NCI-H69 (cell line): ENCODE data around the gene PIEZO2.
"Not testable (repeated sequence)": the region's sequence is repeated elsewhere in the genome, so short reads cannot be mapped to it uniquely, and the experiment has no call there.

ENCODE experiments used
- DNase-seq: peaks from one replicate; lab custom pipeline; 2025; lab: John Stamatoyannopoulos, UW

PIEZO2 gene

DNA sequence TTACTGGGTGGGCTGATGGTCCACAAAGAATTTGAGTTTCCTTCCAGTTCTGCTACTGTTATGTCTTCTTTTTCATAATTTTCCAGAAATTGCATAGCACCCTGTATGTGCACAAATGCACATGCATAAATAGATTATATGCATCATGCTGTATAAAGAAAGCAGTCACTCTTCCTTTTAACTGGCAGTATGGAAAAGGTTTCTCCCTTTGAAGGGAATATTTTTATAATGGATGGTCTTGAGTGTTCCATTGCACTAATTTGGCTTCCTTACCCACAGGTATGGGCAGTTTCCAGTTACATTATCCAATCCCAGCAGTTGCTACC, 469.1 kb downstream of the PIEZO2 start:
- DNase-seq: no peak

DNA sequence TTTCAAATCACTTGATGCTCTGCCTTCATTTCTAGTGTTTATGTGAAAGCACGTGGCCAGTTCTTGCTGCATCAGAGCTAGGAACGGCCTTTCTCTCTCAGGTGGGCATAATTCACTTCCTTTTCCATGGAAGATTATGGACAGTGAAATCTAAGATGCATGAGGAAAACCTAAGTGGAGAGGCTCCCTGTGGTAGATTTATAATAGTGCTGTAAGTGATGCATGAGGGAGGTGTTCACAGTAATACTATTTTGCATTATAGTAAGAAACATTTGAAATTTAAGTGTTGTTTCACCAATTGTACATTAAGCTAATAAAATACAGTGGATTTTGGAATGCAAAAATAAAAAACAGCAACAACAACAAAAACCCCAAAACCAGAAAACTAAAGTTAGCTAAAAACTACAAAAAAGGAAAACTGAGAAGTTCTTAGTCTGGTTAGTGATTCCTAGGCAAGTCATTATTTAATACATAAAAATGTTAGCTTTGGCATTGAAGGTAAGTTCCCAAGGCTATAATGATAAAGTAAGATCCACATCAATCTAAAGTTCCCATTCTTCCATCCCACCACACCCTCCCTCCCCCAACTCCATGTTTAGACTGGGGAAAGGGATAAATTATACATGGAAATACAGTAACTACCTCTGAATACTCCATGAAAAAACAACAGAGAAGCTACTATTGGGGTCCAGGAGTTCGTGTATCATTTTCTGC, 469.7 kb downstream of the PIEZO2 start:
- no peak for DNase-seq

DNA sequence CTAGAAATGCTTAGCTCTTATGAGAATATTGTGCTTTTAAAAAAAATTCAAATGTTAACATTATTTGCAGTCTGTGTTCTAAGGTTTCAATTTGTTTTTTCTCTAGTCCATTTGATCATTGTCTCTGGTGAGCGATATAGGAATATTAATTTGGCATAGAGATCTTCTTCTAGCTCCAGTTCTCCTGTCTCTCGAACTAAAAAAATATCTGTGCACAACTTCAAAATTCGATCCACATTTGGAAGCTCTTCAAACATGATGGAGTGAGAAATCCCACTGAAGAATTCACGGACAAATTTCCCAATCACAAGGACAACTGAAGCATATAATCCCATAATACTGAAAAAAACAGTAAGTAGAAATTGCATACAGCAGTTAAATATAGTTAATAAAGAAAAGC, 477.9 kb downstream of the PIEZO2 start:
- DNase-seq: no peak

DNA sequence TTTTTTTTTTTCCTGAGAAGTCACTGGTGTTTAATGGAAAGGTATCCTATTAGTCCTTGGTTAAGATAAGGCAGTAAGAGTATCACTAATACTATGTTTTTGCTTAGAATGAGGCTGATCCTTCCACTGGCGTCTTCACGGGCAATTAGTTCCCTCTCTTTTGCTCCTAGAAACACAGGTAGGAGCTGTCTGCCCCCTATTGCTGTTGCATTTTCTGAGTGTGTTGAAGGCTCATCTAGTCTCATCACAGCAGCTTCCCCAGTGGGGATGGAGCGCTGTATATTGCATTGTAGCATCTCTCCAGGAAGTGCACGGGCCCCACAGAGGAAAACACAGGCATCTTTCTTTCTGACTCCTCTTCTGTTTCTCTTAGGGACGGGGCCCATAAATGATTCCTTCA, 478.5 kb downstream of the PIEZO2 start:
- peak; percentile 19 for DNase-seq

DNA sequence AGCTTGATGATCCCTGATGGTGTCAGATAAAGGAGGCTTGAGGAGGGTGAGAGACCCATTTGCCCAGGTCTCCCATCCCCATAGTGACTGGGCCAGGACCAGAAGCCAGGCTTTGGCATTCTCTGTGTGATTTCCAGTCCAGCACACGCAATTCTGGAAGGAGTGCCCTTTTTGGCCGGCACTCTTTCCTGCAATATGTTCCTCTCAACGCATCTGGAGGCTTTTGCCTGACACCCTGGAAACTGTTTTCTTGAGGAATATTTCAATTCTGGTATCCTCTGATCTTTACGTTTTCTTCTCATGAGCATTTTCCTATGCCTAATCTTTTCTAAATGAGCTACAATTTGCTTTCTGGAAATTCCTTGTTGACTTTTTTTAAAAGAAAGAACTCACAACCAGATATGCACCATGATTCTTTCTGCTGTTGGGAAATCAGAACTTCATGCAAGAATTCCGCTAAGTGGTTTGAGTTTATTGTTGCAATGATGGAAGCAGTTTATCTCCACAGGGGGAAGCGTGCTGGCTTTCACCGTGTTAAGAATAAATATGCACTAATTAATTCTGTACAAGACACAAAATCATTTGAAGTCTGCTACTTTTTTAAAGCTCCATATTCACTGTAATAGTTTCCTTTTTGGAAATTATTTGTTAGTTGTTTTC, 479.8 kb downstream of the PIEZO2 start:
- no peak for DNase-seq

DNA sequence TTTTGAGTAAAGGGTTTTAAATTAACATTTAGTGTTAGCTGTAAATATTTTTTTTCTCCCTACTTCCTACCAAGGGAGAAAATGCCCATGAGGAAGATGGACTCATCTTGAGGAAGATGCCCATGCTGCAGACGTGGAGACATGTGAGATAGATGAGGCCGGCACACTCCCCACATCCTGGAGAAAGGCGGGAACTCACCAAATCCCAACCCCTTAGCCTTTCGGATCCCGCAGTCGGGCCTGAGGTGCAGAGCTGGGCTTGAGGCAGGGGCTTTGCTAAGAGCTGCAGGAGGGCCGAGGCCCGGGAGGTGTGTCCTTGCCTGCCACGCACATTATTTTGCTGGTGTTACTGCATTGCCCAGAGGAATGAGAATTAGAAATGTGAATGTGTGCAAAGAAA, 485.6 kb downstream of the PIEZO2 start:
- no peak for DNase-seq

DNA sequence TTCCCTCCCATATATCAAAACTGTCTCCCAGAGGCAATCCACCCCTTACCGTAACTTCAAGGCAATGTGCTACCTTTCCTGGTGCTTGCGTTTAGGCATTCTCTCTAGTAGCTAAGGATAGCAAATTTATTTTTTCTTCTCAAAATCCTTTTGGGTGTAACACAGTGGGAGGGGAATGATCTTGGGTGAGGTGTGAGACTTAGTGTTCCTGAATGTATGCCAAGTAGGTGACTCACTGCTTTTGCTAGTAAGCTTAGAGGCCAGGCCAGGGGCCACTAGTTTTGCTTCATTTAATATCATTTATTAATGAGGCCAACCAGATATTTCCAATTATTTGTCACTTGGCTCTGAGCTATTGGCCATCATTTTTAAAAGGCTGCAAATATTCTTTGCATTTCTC, 488.1 kb downstream of the PIEZO2 start:
- DNase-seq: peak; percentile 15

DNA sequence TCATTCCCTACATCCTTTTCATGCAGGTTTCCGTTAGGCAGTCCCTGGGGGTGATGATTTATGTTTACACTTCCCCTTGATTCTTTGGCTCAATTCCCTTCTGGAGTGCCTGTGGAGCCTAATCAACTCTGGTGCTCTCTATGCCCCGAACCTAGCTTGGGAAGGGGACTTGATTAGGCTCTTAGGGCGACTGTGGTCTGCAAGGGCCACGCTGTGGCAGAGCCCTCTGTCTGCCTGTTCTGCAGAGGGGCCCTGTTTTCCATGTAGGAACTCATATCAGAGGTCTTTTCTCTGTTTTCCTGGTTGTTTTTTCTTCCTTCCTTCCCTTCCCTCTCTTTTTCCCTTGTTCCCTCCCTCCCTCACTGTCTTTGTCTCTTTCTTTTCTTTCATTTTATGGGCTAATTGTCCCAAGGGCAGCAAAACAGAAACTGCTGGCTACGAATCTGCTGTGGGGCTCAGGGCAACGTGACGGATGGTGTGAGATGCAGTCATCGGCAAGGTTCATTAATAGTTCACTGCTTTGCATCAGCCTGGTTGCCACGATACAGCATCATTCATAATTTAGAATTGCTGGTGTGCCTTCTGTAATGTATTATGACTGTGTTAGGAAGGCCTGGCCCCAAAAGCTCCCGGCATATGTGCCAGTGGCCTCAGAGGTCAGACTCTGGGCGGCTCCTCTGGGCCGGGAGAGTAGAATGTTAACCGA, 489.0 kb downstream of the PIEZO2 start:
- DNase-seq: no peak

DNA sequence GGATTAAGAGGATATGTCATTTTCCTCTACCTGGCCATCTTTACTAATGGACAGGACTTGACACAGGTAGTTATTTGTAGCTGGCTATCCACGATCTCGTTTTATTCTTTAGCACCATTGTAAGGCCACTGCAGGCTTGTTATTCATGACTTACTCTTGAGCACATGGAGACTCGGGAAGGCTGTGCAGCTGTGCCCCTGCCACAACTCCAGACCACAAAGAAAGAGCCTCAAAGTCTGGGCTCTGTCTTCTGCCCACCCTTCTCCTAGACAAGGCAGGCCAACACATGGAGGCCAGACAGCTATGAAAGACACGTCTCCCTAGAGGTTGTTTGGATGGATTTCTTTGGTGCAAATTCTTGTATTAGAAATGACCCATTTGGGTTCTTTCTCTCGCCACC, 489.8 kb downstream of the PIEZO2 start:
- DNase-seq: no peak

DNA sequence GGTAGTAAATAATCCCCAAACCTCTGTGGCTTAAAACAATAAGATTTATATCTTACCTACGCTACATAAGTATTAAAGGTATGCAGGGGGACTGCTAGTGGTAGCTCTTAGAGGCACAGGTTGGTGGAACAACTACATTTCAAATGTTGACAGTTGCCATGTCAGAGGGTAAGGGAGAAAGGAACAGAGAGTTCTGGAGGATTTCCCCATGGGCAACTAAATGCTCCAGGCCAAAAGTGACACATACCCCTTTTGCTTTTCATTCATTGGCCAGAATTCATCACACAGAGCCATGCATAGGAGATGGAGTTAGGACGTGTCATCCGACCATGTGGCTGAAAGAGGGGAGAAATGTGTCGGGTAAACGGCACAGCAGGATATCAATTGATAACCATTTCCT, 490.4 kb downstream of the PIEZO2 start:
- peak; percentile 16 for DNase-seq

DNA sequence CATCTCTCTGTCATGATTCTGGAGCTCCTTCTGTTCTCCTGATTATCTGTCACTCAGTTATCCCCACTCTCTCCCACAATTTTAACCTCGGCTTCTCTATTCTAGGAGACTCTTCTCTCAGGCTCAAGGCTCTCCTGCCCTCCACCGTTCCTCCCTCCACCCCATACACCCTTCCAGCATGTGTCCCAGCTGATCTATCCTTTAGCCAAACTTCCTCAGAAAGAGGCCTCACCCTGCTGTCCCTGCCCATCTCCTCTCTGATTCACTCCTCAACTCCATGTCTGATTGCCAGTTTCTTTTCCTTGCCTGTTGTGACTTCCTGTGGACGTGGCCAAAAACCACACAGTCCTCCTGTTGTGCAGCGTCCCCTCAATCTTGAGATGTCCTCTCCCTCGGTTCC, 505.4 kb downstream of the PIEZO2 start:
- DNase-seq: not testable (repeated sequence)

DNA sequence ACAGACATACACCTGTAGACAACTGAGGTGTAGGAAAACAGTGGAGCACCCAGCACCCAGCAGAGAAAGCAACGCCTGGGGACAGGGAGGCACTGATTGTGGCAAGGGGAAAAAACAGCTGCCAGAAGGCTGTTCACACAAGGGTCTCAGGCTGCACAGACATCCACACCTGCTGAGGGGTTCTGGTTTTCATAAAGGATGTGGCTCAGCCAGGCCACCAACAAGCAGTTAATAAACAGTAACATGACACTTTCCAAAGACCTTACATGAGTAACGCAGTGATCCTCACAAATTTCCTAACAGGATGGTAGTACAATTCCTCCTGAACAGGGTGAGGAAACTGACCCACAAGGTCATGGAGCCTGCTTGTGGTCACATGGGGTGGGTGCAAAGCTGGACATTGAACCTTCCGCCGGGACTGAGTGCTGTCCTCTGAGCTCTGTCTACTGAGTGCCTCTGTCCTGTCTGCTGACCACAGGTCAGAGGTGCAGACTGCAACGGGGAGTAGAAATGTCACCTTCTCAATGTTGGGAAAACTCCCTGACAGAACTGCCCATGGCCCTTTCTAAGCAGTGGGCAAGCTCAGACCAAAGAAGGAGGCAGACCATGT, 506.3 kb downstream of the PIEZO2 start:
- DNase-seq: not testable (repeated sequence)

DNA sequence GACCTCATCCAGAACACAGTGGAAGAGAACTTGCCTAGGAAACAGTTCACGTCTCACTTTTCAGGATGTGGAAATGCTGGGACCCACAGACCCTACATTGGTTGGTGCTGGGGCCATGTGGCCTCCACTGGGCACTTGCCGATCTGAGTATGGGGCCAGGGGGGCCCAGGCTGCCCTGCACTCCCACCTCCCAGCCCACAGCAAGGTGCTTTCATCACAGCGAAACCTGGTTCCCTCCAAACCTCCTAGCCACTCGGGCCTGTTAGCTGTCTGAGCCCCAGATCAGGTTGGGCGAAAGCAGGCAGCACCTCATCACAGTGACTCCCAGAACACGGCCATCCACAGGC, 510.9 kb downstream of the PIEZO2 start:
- DNase-seq: not testable (repeated sequence)

DNA sequence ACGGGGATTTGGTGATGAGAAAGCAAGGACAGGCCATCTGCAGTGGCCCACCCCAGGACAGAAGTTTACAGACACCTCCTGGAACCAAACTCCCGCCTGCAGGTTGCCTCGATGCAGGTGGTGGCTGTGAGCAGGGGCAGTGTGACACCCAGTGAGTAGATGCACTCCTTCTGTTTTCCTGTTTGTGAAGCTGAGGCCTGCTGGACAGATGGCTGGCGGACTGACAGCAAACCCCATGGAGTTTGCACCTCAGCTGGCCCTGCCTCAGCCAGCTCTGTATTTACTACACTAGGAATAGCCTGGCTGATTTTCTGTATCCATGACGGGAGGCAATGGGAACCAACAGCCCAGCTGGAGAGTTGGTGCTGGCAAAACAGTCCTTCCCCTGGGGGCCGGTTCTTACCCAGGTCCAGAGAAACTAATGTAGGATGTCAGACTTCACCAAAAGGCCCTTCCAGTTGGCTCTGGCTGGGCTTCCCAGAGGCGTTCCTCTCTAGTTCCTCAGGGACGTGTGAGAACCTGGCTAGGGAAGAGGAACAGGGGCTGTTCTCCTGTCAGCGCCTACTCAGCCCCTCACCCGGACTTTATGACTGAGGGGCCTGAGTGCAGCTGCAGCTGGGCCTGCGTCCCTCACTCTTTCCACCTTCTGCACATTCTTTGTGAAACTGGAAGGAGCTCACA, 511.4 kb downstream of the PIEZO2 start:
- DNase-seq: not testable (repeated sequence)

DNA sequence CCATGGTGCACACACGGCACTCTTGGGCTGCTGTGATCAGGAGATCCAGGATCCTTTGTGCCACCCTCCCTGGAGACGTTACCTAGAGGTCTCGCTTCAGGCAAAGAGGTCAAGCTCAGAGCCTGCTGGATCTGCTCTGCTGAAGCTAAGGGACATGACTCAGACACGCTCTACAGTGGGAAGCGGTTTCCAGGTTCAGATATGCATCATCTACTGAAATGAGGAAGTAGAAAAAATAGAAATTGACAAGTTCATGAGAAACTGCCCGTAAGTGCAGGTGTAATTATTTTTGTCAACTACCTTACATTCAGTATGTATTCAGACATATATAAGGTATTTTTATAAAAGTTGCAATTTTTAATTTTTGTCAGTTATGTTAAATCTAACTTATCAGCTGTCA, 520.3 kb downstream of the PIEZO2 start:
- DNase-seq: not testable (repeated sequence)

DNA sequence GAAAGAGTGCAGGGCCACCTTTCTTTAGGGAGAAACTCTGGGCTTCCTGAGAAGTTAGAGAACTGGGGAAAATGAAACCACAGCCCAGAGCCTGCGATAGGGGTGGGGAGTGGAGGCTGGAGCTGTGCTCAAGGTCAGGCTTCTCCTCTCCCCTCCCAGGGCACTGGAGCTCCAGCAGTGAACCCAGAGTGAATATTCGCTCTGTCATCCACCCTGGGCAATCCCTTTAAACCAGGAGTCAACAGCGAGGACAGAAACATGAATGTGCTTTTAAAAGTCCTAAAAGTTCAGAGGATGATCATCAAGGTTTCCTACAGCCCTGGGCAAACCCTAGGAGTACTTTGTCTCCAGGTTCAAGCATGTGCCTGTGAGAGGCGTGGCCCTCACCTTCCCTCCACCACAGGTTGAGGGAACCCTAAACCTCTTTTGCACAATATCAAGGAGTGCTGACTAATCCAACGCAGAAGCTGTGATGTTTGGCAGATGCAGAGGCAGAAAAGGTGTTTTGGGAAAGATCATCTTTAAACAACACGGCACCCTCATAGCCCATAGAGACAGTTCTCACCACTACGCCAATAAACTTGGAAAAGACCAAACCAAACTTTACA, 522.7 kb downstream of the PIEZO2 start:
- not testable (repeated sequence) for DNase-seq

DNA sequence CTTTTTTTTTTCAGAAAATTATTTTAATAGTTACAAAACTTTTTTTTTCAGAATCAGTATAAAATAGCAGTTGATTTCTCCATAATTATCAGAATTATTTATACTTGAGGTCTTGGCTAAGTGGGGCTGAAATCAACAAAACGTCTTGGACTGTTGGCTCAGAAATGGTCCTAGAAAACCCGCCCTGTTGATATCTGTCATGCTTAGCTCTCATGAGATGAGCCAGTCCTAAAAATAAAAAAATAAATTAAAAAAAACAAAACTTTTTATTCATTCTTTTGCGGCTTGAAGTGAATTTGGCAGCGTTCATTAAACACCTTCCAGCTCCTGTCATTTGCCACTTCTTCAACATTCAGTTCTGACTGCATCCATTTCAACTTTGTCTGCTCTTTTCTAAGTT, 525.8 kb downstream of the PIEZO2 start:
- not testable (repeated sequence) for DNase-seq

DNA sequence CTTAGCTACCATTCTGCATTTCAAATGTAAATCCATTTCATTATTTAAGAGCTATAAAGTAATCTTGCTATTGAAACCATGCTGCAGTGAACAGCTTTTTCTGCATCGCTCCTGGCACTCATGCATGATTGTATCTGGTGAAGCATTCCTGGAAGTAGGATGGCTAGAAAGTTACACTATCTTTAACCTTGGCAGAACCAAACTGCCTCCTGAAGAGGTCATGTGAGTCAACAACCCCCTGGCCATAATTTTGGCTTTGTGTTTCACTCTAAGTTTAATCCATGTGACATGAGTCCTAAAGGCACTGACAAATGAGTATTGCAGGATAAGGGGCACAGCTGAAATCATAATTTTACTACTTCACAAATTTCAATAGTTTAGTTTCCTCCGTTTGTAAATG, 526.4 kb downstream of the PIEZO2 start:
- not testable (repeated sequence) for DNase-seq

DNA sequence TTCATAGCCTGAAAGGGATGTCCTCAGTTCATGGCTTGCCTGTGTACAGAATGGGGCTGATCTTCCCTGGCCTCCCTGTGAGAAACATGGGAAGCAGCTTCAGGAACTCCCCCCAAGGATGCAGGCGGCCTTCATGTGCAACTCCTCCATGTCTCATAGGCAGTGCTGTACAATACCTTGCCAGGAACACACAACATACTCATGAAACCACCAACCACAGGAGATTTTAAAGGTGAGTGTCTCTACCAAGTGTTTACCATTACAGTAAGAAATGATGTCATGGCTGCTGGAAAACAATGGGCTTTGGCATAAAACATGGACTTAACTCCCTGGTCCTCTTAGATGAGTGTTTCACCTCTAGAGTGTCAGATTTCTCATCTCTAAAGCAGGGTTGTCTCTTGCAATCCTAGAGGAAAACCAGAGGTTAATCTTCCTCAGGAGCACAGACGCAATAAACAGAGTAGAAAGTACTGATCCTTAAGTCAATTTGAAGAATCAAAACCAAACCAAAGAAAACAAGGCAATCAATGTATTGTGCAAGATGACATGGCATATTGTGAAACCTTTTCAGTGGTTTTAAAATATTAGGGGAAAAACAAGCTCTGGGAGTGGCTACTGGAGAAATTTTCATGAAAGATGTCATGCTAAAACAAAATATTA, 528.6 kb downstream of the PIEZO2 start:
- not testable (repeated sequence) for DNase-seq
